ENCODE measurements around the gene SYCP1.

The SYCP1 gene

GRCh38 chr1:114831276-114831994, 23.2 kb upstream of the SYCP1 start:
- TF ChIP-seq CTCF (IDR thresholded peaks at IDR 0.05; ENCODE audit: low read depth, low read length), result no peak

GRCh38 chr1:114832057-114832456, 22.6 kb upstream of the SYCP1 start:
- no peak overlapping the region for H3K27ac ChIP-seq
- H3K36me3 ChIP-seq, result no peaks in the 10 kb centered on the region
- no peak overlapping the region for H3K4me3 ChIP-seq (ENCODE audit: low read depth, low read length)
- DNase-seq, result no peak
- TF ChIP-seq CTCF (IDR thresholded peaks at IDR 0.05; ENCODE audit: low read depth, low read length), result no peak
- H3K27me3 ChIP-seq (ENCODE audit: insufficient read depth, low read depth, severe bottlenecking), result no peaks in the 10 kb centered on the region
- no peaks in the 10 kb centered on the region for H3K9me3 ChIP-seq (ENCODE audit: severe bottlenecking)

More at GRCh38 chr1:114831276-114831994, 23.2 kb upstream of the SYCP1 start:
- Histone ChIP-seq H3K27me3 (ENCODE audit: insufficient read depth, low read depth, severe bottlenecking) (no peaks in the 10 kb centered on the region), H3K36me3 (no peaks in the 10 kb centered on the region), H3K9me3 (ENCODE audit: severe bottlenecking) (no peaks in the 10 kb centered on the region), H3K4me3 (ENCODE audit: low read depth, low read length) (no peak overlapping the region), H3K27ac (no peak overlapping the region)
- DNase-seq, result no peak

- Histone ChIP-seq H3K27ac (no peak overlapping the region), H3K27me3 (ENCODE audit: insufficient read depth, low read depth, severe bottlenecking) (no peaks in the 10 kb centered on the region), H3K36me3 (no peaks in the 10 kb centered on the region), H3K9me3 (ENCODE audit: severe bottlenecking) (no peaks in the 10 kb centered on the region), H3K4me3 (ENCODE audit: low read depth, low read length) (no peak overlapping the region)
- TF ChIP-seq CTCF (IDR thresholded peaks at IDR 0.05; ENCODE audit: low read depth, low read length), result no peak
- DNase-seq, result no peak
Measured at GRCh38 chr1:114833421-114833820, 21.2 kb upstream of the SYCP1 start.

- H3K36me3 ChIP-seq, result no peaks in the 10 kb centered on the region
- no peak for DNase-seq
- H3K27me3 ChIP-seq (ENCODE audit: insufficient read depth, low read depth, severe bottlenecking), result no peaks in the 10 kb centered on the region
- H3K27ac ChIP-seq, result no peak overlapping the region
- TF ChIP-seq CTCF (IDR thresholded peaks at IDR 0.05; ENCODE audit: low read depth, low read length), result no peak
- H3K9me3 ChIP-seq (ENCODE audit: severe bottlenecking), result no peaks in the 10 kb centered on the region
- no peak overlapping the region for H3K4me3 ChIP-seq (ENCODE audit: low read depth, low read length)
Measured at GRCh38 chr1:114844270-114844669, 10.4 kb upstream of the SYCP1 start.

GRCh38 chr1:114853584-114853983, 1.1 kb upstream of the SYCP1 start:
- Histone ChIP-seq H3K27me3 (ENCODE audit: insufficient read depth, low read depth, severe bottlenecking) (no peaks in the 10 kb centered on the region), H3K27ac (no peak overlapping the region), H3K4me3 (ENCODE audit: low read depth, low read length) (no peak overlapping the region), H3K9me3 (ENCODE audit: severe bottlenecking) (no peaks in the 10 kb centered on the region), H3K36me3 (no peaks in the 10 kb centered on the region)
- DNase-seq, result peak; percentile 26
- TF ChIP-seq CTCF (IDR thresholded peaks at IDR 0.05; ENCODE audit: low read depth, low read length), result no peak

- TF ChIP-seq CTCF (IDR thresholded peaks at IDR 0.05; ENCODE audit: low read depth, low read length), result no peak
- H3K27ac ChIP-seq, result no peak overlapping the region
- no peak for DNase-seq
Measured at GRCh38 chr1:114861384-114861783, 6.7 kb downstream of the SYCP1 start.

More at GRCh38 chr1:114861384-114861783, 6.7 kb downstream of the SYCP1 start:
- H3K36me3 ChIP-seq, result no peaks in the 10 kb centered on the region
- no peaks in the 10 kb centered on the region for H3K27me3 ChIP-seq (ENCODE audit: insufficient read depth, low read depth, severe bottlenecking)
- H3K9me3 ChIP-seq (ENCODE audit: severe bottlenecking), result no peaks in the 10 kb centered on the region
- no peak overlapping the region for H3K4me3 ChIP-seq (ENCODE audit: low read depth, low read length)

Measured in WERI-Rb-1 (cell line).